Psoas muscle (tissue), 8 donors: ENCODE measurements around the gene LRRTM1. TPM values are rescaled to one million over a fixed set of nuclear protein-coding genes. Genes with fewer than 3 reads are reported as not detected.

Experiments
- ATAC-seq, 4 donors: fragments of 200-7000 bp; cut with Tn5 transposase; one replicate each; pipeline ENCODE4 v1.9.1; 2020; ENCODE audit warnings: moderate library complexity in 3 of 4, mild to moderate bottlenecking in 2 of 4
- DNase-seq, 2 donors: peaks; one replicate each; pipeline ENCODE4 v3.0.0-alpha.2; 2020
- H3K27ac ChIP-seq: fragments of 200-600 bp; one replicate; pipeline ENCODE4 v1.8.0; 2022
- H3K27me3 ChIP-seq, 3 donors: fragments of 200-600 bp in 1 of 3; one replicate each; pipeline versions ENCODE4 v1.6.1 to v1.8.0; 2013 to 2022; ENCODE audit warnings: low read length in 2 of 3, mild to moderate bottlenecking in 2 of 3, moderate library complexity in 1 of 3; ENCODE audit not compliant: insufficient read depth in 3 of 3
- H3K36me3 ChIP-seq, 2 donors: fragments of 200-600 bp in 1 of 2; one replicate each; pipeline versions ENCODE4 v1.6.1 to v1.8.0; 2013 to 2022; ENCODE audit warnings: low read depth in 1 of 2, mild to moderate bottlenecking in 1 of 2, moderate library complexity in 1 of 2; ENCODE audit not compliant: insufficient read depth in 1 of 2
- H3K4me1 ChIP-seq: fragments of 200-600 bp; one replicate; pipeline ENCODE4 v1.8.0; 2022
- H3K4me3 ChIP-seq: fragments of 200-600 bp; one replicate; pipeline ENCODE4 v1.8.0; 2022; ENCODE audit warnings: mild to moderate bottlenecking
- H3K9me3 ChIP-seq: fragments of 200-600 bp; one replicate; pipeline ENCODE4 v1.8.0; 2022
- WGBS, 3 donors: extraction: QIAGEN DNeasy Blood & Tissue Kit; methylation state at CpG; one replicate each; pipeline versions ENCODE4 v1.1.6 to v1.1.7; 2013; 5-methylcytosine and 5-hydroxymethylcytosine counted together
- intact Hi-C, 2 donors: fragments of 100-400 bp; cut with DNase I; formaldehyde crosslinking; loops; one replicate each; pipeline versions ENCODE4 v1.11.0 to v1.14.2; 2022
- polyA plus RNA-seq, 3 donors: library from polyadenylated mRNA; stranded (reverse); fragments of 200-250 nt; gene quantifications; one replicate each; pipeline ENCODE4 v1.2.3, GENCODE V29; 2013
- total RNA-seq, 4 donors: library from RNA; stranded (reverse); fragmentation: NEBNext Ultra II Directional in 2 of 4; extraction: Animal tissue kit (Norgen Biotek cat#: 25700) in 2 of 4; gene quantifications; one replicate each; pipeline versions ENCODE4 v1.2.1 to v1.2.4, GENCODE V29; 2021 to 2023
- TF ChIP-seq, protein P1 (sequence below): fragments of 200-600 bp; IDR thresholded peaks from one replicate; pipeline ENCODE4 v1.8.0; 2022; ENCODE audit warnings: antibody characterized with exemption
- donor health status: healthy with polysubstance abuse.
- donor health status: DM: no; HTN: no; CAD: no; lungs with moderate emphysema.
- donor health status: Bipolar disorder and iron deficiency.
- donor health status: healthy.
- donor health status: DM: yes; HTN: yes; CAD: no.
- donor health status: DM: no; HTN: no; CAD: no.
- donor health status: DM: no; HTN: no; CAD: no.
- donor health status: DM: yes; HTN: yes; CAD: no.

Gene LRRTM1
- total and polyA plus RNA-seq, 7 donors, result 0.01 to 0.36 (median 0.20) TPM; not detected in 4

DNA sequence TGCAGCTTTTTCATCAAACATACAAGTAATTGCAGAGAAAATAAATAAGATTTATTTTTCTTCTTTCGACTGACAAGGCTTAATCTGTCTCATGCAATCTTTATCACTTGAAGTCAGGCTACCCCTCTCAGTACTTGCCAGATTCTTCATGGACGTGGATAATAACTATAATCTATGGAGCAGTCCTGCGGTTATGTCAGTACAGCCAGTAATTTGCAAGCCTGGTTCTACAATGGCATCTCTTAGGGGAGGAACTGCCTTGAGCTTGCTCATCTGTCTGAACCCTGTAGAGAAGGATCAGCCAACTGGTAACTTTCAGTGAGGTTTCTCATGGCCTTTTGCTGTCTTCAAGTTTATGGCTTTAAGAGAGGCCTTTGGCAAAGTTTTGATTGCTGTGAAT, 35.5 kb upstream of the LRRTM1 start:
- Histone ChIP-seq H3K4me1 (no peaks in the 10 kb centered on the region), H3K27me3 (no peaks in the 10 kb centered on the region), H3K4me3 (no peak overlapping the region), H3K36me3 (no peaks in the 10 kb centered on the region), H3K9me3 (no peaks in the 10 kb centered on the region), H3K27ac (no peak overlapping the region)
- no peak for ATAC-seq
- TF ChIP-seq, protein P1, sequence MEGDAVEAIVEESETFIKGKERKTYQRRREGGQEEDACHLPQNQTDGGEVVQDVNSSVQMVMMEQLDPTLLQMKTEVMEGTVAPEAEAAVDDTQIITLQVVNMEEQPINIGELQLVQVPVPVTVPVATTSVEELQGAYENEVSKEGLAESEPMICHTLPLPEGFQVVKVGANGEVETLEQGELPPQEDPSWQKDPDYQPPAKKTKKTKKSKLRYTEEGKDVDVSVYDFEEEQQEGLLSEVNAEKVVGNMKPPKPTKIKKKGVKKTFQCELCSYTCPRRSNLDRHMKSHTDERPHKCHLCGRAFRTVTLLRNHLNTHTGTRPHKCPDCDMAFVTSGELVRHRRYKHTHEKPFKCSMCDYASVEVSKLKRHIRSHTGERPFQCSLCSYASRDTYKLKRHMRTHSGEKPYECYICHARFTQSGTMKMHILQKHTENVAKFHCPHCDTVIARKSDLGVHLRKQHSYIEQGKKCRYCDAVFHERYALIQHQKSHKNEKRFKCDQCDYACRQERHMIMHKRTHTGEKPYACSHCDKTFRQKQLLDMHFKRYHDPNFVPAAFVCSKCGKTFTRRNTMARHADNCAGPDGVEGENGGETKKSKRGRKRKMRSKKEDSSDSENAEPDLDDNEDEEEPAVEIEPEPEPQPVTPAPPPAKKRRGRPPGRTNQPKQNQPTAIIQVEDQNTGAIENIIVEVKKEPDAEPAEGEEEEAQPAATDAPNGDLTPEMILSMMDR, result no peak
- no peak for DNase-seq
- intact Hi-C loops, result no loop called here
- 78 to 89% (median 79%) methylated on average over 3 of the region's 3 CpGs for WGBS, 3 donors

DNA sequence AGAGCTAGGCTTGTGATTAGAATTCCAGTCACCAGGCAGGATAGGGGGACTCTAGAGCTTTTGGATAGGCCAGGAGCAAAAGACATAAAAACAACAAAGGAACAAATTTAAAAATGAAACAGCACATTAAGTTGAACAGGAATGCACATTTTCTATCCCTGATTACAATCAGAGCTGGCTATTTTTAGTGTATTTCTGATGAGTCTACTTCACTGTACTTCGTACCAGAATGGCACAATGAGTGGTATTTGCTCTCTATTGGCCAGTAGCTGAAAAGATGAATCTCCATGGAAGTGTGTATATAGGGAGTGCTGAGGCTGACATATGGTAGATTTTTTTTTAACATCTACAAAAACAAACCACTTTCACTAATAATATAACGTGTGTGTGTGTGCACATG, 34.2 kb upstream of the LRRTM1 start:
- H3K4me3 ChIP-seq, result no peak overlapping the region
- 57 to 66% (median 65%) methylated on average over 2 of the region's 2 CpGs for WGBS, 3 donors
- ATAC-seq (no peak), DNase-seq (no peak)
- TF ChIP-seq, protein P1, result no peak
- H3K27me3 ChIP-seq, result no peaks in the 10 kb centered on the region
- H3K36me3 ChIP-seq, result no peaks in the 10 kb centered on the region
- H3K27ac ChIP-seq, result no peak overlapping the region
- H3K9me3 ChIP-seq, result no peaks in the 10 kb centered on the region
- H3K4me1 ChIP-seq, result no peaks in the 10 kb centered on the region
- intact Hi-C loops, result no loop called here

DNA sequence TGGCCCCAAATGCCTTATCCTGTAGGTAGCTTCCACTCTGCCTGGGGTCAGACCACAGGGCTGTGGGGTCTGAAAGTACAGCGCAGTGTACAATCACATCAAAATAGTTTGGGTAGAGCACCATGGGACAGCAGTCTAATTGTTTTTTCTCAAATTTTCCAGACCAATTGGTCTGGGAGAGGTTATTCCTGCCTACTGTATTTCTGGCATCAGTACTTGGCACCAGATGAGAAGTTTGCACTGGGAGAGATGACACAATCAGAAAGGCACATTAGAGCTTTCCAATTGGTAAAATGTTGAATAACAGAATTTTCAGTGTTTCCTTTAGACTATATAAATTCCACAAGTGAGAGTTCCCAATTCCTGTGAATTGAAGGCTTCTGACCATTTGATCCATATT, 30.9 kb upstream of the LRRTM1 start:
- no peak for DNase-seq

DNA sequence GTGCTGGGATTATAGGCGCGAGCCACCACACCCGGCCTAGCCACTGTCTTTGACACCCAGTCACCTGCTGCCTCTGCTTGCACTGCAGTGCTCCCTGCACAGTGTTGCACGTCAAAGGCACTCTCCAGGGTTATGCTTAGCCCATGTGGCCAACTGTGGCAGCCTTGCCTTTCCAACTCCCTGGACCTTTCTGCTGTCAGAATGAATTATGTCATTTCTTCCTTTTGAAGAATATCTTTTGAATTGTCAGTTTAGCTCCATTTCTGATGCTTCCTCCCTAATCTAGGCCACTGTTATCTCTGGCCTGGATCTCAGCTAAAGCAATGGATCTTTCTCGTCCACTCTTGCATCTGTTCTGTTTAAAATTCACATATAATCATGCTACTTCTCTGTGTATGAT, 29.3 kb upstream of the LRRTM1 start:
- intact Hi-C loops, result no loop called here
- Histone ChIP-seq H3K27me3 (no peaks in the 10 kb centered on the region), H3K4me3 (no peak overlapping the region), H3K9me3 (no peaks in the 10 kb centered on the region), H3K4me1 (no peaks in the 10 kb centered on the region), H3K27ac (no peak overlapping the region), H3K36me3 (no peaks in the 10 kb centered on the region)
- TF ChIP-seq, protein P1, result no peak
- no peak for ATAC-seq
- DNase-seq, result no peak
- 82 to 84% (median 83%) methylated on average over 5 of the region's 5 CpGs for WGBS, 3 donors

More for the DNA sequence above, 30.9 kb upstream of the LRRTM1 start:
- no peaks in the 10 kb centered on the region for H3K4me1 ChIP-seq
- intact Hi-C loops, result no loop called here
- TF ChIP-seq, protein P1, result no peak
- H3K4me3 ChIP-seq, result no peak overlapping the region
- H3K36me3 ChIP-seq, result no peaks in the 10 kb centered on the region
- 83 to 96% (median 92%) methylated on average over 1 of the region's 1 CpG for WGBS, 3 donors
- H3K27ac ChIP-seq, result no peak overlapping the region
- H3K27me3 ChIP-seq, result no peaks in the 10 kb centered on the region
- no peak for ATAC-seq
- no peaks in the 10 kb centered on the region for H3K9me3 ChIP-seq
